ENCODE measurements around the gene SPATA19.
"Not testable (repeated sequence)": the region's sequence is repeated elsewhere in the genome, so short reads cannot be mapped to it uniquely, and the experiment has no call there.

The SPATA19 gene

GRCh38 chr11:133845413-133845812 is at the start of gene SPATA19:
SPATA19 (minus strand) TSS chr11:133845513; CDS start chr11:133845446, 67 bp downstream.
- DNase-seq (ENCODE audit: low spot score), result no peak

GRCh38 chr11:133895061-133895479 is 49.8 kb upstream of the SPATA19 start:
- DNase-seq (ENCODE audit: low spot score), result peak; percentile 30

- no peak for DNase-seq (ENCODE audit: low spot score)
Observed at GRCh38 chr11:133893381-133893780, 48.1 kb upstream of the SPATA19 start.

GRCh38 chr11:133892584-133893380 is 47.5 kb upstream of the SPATA19 start:
- no peak for DNase-seq (ENCODE audit: low spot score)

GRCh38 chr11:133892126-133892525 is 46.8 kb upstream of the SPATA19 start:
- DNase-seq (ENCODE audit: low spot score), result no peak

GRCh38 chr11:133889893-133890292 is 44.6 kb upstream of the SPATA19 start:
- no peak for DNase-seq (ENCODE audit: low spot score)

GRCh38 chr11:133889188-133889587 is 43.9 kb upstream of the SPATA19 start:
- no peak for DNase-seq (ENCODE audit: low spot score)

- DNase-seq (ENCODE audit: low spot score), result no peak
Observed at GRCh38 chr11:133887692-133888332, 42.5 kb upstream of the SPATA19 start.

GRCh38 chr11:133886029-133886428 is 40.7 kb upstream of the SPATA19 start:
- no peak for DNase-seq (ENCODE audit: low spot score)

- DNase-seq (ENCODE audit: low spot score), result no peak
Observed at GRCh38 chr11:133872160-133872559, 26.8 kb upstream of the SPATA19 start.

GRCh38 chr11:133867456-133867855 is 22.1 kb upstream of the SPATA19 start:
- no peak for DNase-seq (ENCODE audit: low spot score)

- DNase-seq (ENCODE audit: low spot score), result no peak
Observed at GRCh38 chr11:133865466-133865865, 20.2 kb upstream of the SPATA19 start.

GRCh38 chr11:133864756-133865155 is 19.4 kb upstream of the SPATA19 start:
- no peak for DNase-seq (ENCODE audit: low spot score)

GRCh38 chr11:133860151-133860550 is 14.8 kb upstream of the SPATA19 start:
- no peak for DNase-seq (ENCODE audit: low spot score)

GRCh38 chr11:133854330-133854960 is 9.1 kb upstream of the SPATA19 start:
- DNase-seq (ENCODE audit: low spot score), result not testable (repeated sequence)

GRCh38 chr11:133844217-133844616 is 1.1 kb downstream of the SPATA19 start:
- DNase-seq (ENCODE audit: low spot score), result no peak

GRCh38 chr11:133843454-133843987 is 1.8 kb downstream of the SPATA19 start:
- DNase-seq (ENCODE audit: low spot score), result no peak

- DNase-seq (ENCODE audit: low spot score), result no peak
Observed at GRCh38 chr11:133842730-133843129, 2.6 kb downstream of the SPATA19 start.

- no peak for DNase-seq (ENCODE audit: low spot score)
Observed at GRCh38 chr11:133842053-133842452, 3.3 kb downstream of the SPATA19 start.

- DNase-seq (ENCODE audit: low spot score), result no peak
Observed at GRCh38 chr11:133841279-133842043, 3.9 kb downstream of the SPATA19 start.

GRCh38 chr11:133840479-133840941 is 4.8 kb downstream of the SPATA19 start:
- DNase-seq (ENCODE audit: low spot score), result no peak

Data from NAMALWA (cell line).